HEK293 (cell line): ENCODE data around the gene BRSK1.

Experiments used
- CTCF ChIP-seq: fragments of 450-650 bp; formaldehyde crosslinking; IDR thresholded peaks from 2 replicates; pipeline ENCODE4 v1.5.1; 2016; ENCODE audit warnings: missing biosample characterization, missing genetic modification characterization
- TCF7L2 ChIP-seq: IDR thresholded peaks from 2 replicates; pipeline ENCODE4 v1.6.1; 2011; ENCODE audit warnings: low read depth, mild to moderate bottlenecking, inconsistent platforms, low read length, moderate library complexity, borderline replicate concordance
- ZNF354C ChIP-seq: fragments of 450-650 bp; formaldehyde crosslinking; IDR thresholded peaks from 2 replicates; pipeline ENCODE4 v1.5.1; 2016; ENCODE audit warnings: missing biosample characterization, missing genetic modification characterization, low read depth, borderline replicate concordance
- ZSCAN18 ChIP-seq: fragments of 450-650 bp; formaldehyde crosslinking; IDR thresholded peaks from 2 replicates; pipeline ENCODE4 v1.5.1; 2016; ENCODE audit warnings: missing biosample characterization, missing genetic modification characterization

GRCh38 chr19:55266404-55266803 lies 17.4 kb upstream of the BRSK1 start:
- TF ChIP-seq ZSCAN18 (no peak), CTCF (tag by site-specific recombination) (no peak), ZNF354C (tag by site-specific recombination) (no peak), TCF7L2 (no peak)
